ENCODE results near the gene SNRK. TPM values are rescaled to one million over a fixed set of nuclear protein-coding genes. Genes with fewer than 3 reads are reported as not detected.

SNRK gene
- polyA plus RNA-seq, 1 experiment, result 11.4 TPM

- Histone ChIP-seq H3K9me3 (ENCODE audit: control insufficient read depth, insufficient read depth, low read length) (no peaks in the 10 kb centered on the region), H3K4me3 (ENCODE audit: low read depth, low read length) (no peak overlapping the region), H3K27ac (ENCODE audit: low read depth, low read length) (no peak overlapping the region), H3K27me3 (ENCODE audit: control insufficient read depth, insufficient read depth, low read length) (no peaks in the 10 kb centered on the region)
- no peak for DNase-seq (ENCODE audit: low read depth, low spot score)
- ChIA-PET CTCF (interaction anchor here (1.0 to 1.5 kb wide), 2 partner anchors 137 to 213 kb away, joined by 3 to 5 read pairs; no protein-coding TSS in a partner anchor), POLR2A (no interaction called here)
- no peak for TF ChIP-seq CTCF (IDR thresholded peaks at IDR 0.05; ENCODE audit: low read depth, low read length)
These were observed 4.6 kb downstream of the SNRK start for GRCh38 chr3:43290956-43291355.

GRCh38 chr3:43291546-43291945, 5.2 kb downstream of the SNRK start:
- H3K27ac ChIP-seq (ENCODE audit: low read depth, low read length), result no peak overlapping the region
- POLR2A ChIA-PET, result no interaction called here
- TF ChIP-seq CTCF (IDR thresholded peaks at IDR 0.05; ENCODE audit: low read depth, low read length), result no peak
- no peak for DNase-seq (ENCODE audit: low read depth, low spot score)
- H3K4me3 ChIP-seq (ENCODE audit: low read depth, low read length), result no peak overlapping the region
- no peaks in the 10 kb centered on the region for H3K27me3 ChIP-seq (ENCODE audit: control insufficient read depth, insufficient read depth, low read length)
- CTCF ChIA-PET, result interaction anchor here (1.5 kb wide), 1 partner anchor 212 kb away, joined by 5 read pairs; no protein-coding TSS in a partner anchor
- no peaks in the 10 kb centered on the region for H3K9me3 ChIP-seq (ENCODE audit: control insufficient read depth, insufficient read depth, low read length)

DNA sequence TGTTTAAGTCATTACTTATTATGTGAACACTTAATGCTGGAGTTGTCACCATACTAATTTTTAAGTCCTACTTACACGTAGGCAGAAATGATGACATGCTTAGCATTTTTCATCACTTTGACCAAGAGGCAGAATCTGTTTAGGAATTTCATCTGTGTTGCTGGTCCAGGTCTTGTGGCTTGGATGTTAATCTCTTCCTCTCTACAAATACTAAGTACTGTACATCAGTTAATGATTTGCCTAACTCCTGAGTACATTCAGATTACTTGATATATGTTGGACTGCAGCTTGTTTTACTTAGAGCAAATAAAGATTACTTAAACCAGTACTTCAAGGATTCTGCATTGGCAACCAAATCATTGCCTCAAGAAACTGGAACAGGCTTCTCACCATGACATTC, 8.6 kb downstream of the SNRK start:
- no peaks in the 10 kb centered on the region for H3K27me3 ChIP-seq (ENCODE audit: control insufficient read depth, insufficient read depth, low read length)
- ChIA-PET CTCF (interaction anchor here (0.7 to 1.4 kb wide), 2 partner anchors 12 to 133 kb away, joined by 3 read pairs; no protein-coding TSS in a partner anchor), POLR2A (no interaction called here)
- no peak for TF ChIP-seq CTCF (IDR thresholded peaks at IDR 0.05; ENCODE audit: low read depth, low read length)
- no peak overlapping the region for H3K27ac ChIP-seq (ENCODE audit: low read depth, low read length)
- no peaks in the 10 kb centered on the region for H3K9me3 ChIP-seq (ENCODE audit: control insufficient read depth, insufficient read depth, low read length)
- H3K4me3 ChIP-seq (ENCODE audit: low read depth, low read length), result no peak overlapping the region
- DNase-seq (ENCODE audit: low read depth, low spot score), result no peak

DNA sequence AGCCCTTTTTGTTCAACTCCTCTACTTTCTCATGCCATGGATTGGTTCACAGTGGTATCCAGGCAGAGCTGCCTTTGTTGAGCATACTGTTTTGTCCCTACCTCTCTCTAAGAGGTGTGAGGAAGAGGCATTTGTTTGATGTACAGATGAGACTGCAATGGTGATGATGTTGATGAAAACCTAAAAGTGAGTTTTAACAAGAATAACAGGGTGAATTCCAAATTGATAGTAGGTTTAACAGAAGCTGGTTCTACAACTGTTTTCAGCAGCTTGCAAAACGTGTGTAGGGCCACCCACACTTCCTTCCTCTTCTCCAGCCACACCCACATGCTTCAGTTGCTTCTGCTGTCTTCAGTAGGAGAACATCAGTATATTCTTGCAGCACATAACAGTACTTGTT, 10.2 kb downstream of the SNRK start:
- no peak for DNase-seq (ENCODE audit: low read depth, low spot score)
- Histone ChIP-seq H3K4me3 (ENCODE audit: low read depth, low read length) (no peak overlapping the region), H3K27me3 (ENCODE audit: control insufficient read depth, insufficient read depth, low read length) (no peaks in the 10 kb centered on the region), H3K9me3 (ENCODE audit: control insufficient read depth, insufficient read depth, low read length) (no peaks in the 10 kb centered on the region), H3K27ac (ENCODE audit: low read depth, low read length) (no peak overlapping the region)
- ChIA-PET POLR2A (no interaction called here), CTCF (no interaction called here)
- TF ChIP-seq CTCF (IDR thresholded peaks at IDR 0.05; ENCODE audit: low read depth, low read length), result no peak

GRCh38 chr3:43298292-43298691, 12.0 kb downstream of the SNRK start:
- CTCF ChIA-PET, result no interaction called here
- Histone ChIP-seq H3K9me3 (ENCODE audit: control insufficient read depth, insufficient read depth, low read length) (no peaks in the 10 kb centered on the region), H3K4me3 (ENCODE audit: low read depth, low read length) (no peak overlapping the region), H3K27me3 (ENCODE audit: control insufficient read depth, insufficient read depth, low read length) (no peaks in the 10 kb centered on the region), H3K27ac (ENCODE audit: low read depth, low read length) (no peak overlapping the region)
- POLR2A ChIA-PET, result no interaction called here
- DNase-seq (ENCODE audit: low read depth, low spot score), result no peak
- no peak for TF ChIP-seq CTCF (IDR thresholded peaks at IDR 0.05; ENCODE audit: low read depth, low read length)
